ENCODE measurements around the gene TMOD2. TPM values are rescaled to one million over a fixed set of nuclear protein-coding genes. Genes with fewer than 3 reads are reported as not detected.

TMOD2 gene
- polyA plus RNA-seq, 1 donor: 6.0 TPM

GRCh38 chr15:51853998-51854397 is 102.6 kb downstream of the TMOD2 start:
- no peak for DNase-seq (ENCODE audit: low read depth)

- DNase-seq (ENCODE audit: low read depth): no peak
These were observed 104.2 kb downstream of the TMOD2 start for GRCh38 chr15:51855612-51856011.

- DNase-seq (ENCODE audit: low read depth): no peak
These were observed 105.5 kb downstream of the TMOD2 start for GRCh38 chr15:51856714-51857380.

GRCh38 chr15:51861557-51862359 is 110.4 kb downstream of the TMOD2 start:
- DNase-seq (ENCODE audit: low read depth): no peak

- no peak for DNase-seq (ENCODE audit: low read depth)
These were observed 111.7 kb downstream of the TMOD2 start for GRCh38 chr15:51863131-51863530.

GRCh38 chr15:51864408-51865056 is 113.1 kb downstream of the TMOD2 start:
- DNase-seq (ENCODE audit: low read depth): no peak

GRCh38 chr15:51865317-51865716 is 113.9 kb downstream of the TMOD2 start:
- no peak for DNase-seq (ENCODE audit: low read depth)

Other genes with a start within 250 kb of the TMOD2 start
- 21.3 TPM for gene DMXL2, start 128.8 kb upstream of the TMOD2 start, polyA plus RNA-seq (ENCODE audit: insufficient read length)
- 0.09 TPM for gene SCG3, start 70.1 kb upstream of the TMOD2 start, polyA plus RNA-seq (ENCODE audit: insufficient read length)
- gene LYSMD2, start 13.9 kb upstream of the TMOD2 start, polyA plus RNA-seq (ENCODE audit: insufficient read length): 6.5 TPM
- 13.3 TPM for gene TMOD3, start 78.1 kb downstream of the TMOD2 start, polyA plus RNA-seq (ENCODE audit: insufficient read length)
- gene LEO1, start 220.2 kb downstream of the TMOD2 start, polyA plus RNA-seq (ENCODE audit: insufficient read length): 18.6 TPM